Heart right ventricle (tissue), 16 donors: ENCODE measurements around the gene CTBP1. TPM values are rescaled to one million over a fixed set of nuclear protein-coding genes. Genes with fewer than 3 reads are reported as not detected.

Experiments used
- ATAC-seq, 8 donors: fragments of 200-7000 bp; cut with Tn5 transposase; one replicate each; pipeline ENCODE4 v1.9.1; 2020; ENCODE audit warnings: mild to moderate bottlenecking in 8 of 8, moderate library complexity in 8 of 8, moderate number of reproducible peaks in 1 of 8
- DNase-seq, 2 donors: peaks; one replicate each; pipeline ENCODE4 v3.0.0-alpha.2; 2020
- H3K27ac ChIP-seq, 10 donors: fragments of 200-600 bp; sonication (generic) in 2 of 10; one replicate each; pipeline versions ENCODE4 v1.5.0 to v1.8.0; 2020 to 2022; ENCODE audit warnings: mild to moderate bottlenecking in 3 of 10
- H3K27me3 ChIP-seq, 7 donors: fragments of 200-600 bp; one replicate each; pipeline ENCODE4 v1.8.0; 2021 to 2022; ENCODE audit warnings: mild to moderate bottlenecking in 2 of 7
- H3K36me3 ChIP-seq, 9 donors: fragments of 200-600 bp; sonication (generic) in 1 of 9; one replicate each; pipeline versions ENCODE4 v1.5.0 to v1.8.0; 2020 to 2022; ENCODE audit warnings: mild to moderate bottlenecking in 2 of 9
- H3K4me1 ChIP-seq, 9 donors: fragments of 200-600 bp; sonication (generic) in 1 of 9; one replicate each; pipeline versions ENCODE4 v1.5.0 to v1.8.0; 2020 to 2022; ENCODE audit warnings: mild to moderate bottlenecking in 4 of 9
- H3K4me3 ChIP-seq, 10 donors: fragments of 200-600 bp; sonication (generic) in 2 of 10; one replicate each; pipeline versions ENCODE4 v1.5.0 to v1.8.0; 2020 to 2022; ENCODE audit warnings: mild to moderate bottlenecking in 7 of 10, moderate library complexity in 2 of 10
- H3K9me3 ChIP-seq, 11 donors: fragments of 200-600 bp in 10 of 11; sonication (generic) in 2 of 11; one replicate each; pipeline versions ENCODE4 v1.5.0 to v1.8.0; 2013 to 2022; ENCODE audit warnings: mild to moderate bottlenecking in 2 of 11, control low read depth in 1 of 11, moderate library complexity in 1 of 11
- CTCF ChIP-seq, 9 donors: fragments of 200-600 bp; sonication (generic) in 2 of 9; IDR thresholded peaks; one replicate each; pipeline versions ENCODE4 v1.5.0 to v1.8.0; 2021 to 2022; ENCODE audit warnings: antibody characterized with exemption in 9 of 9, mild to moderate bottlenecking in 5 of 9, moderate library complexity in 1 of 9
- WGBS, 2 donors: extraction: QIAGEN DNeasy Blood & Tissue Kit; methylation state at CpG; one replicate each; pipeline ENCODE4 v1.1.7; 2013; ENCODE audit warnings: inconsistent platforms in 1 of 2; 5-methylcytosine and 5-hydroxymethylcytosine counted together
- intact Hi-C, 10 donors: fragments of 100-400 bp; cut with DNase I; formaldehyde crosslinking; loops; one replicate each; pipeline versions ENCODE4 v1.11.1 to v1.14.2; 2022
- polyA plus RNA-seq, 2 donors: library from polyadenylated mRNA; stranded (reverse); fragments of 200-250 nt; gene quantifications; one replicate each; pipeline ENCODE4 v1.2.3, GENCODE V29; 2013
- total RNA-seq, 10 donors: library from RNA; stranded (reverse); fragmentation: NEBNext Ultra II Directional in 3 of 10; extraction: Animal tissue kit (Norgen Biotek cat#: 25700) in 3 of 10; gene quantifications; one replicate each; pipeline versions ENCODE4 v1.2.1 to v1.2.4, GENCODE V29; 2021 to 2023
- donor health status: Arrhythmogenic right ventricular cardiomyopathy.
- donor health status: ischemic (EF 13 %, LVEDD 7.1; RV severe dilation, severe dysfunction).
- donor health status: healthy with polysubstance abuse.
- donor health status: DM: no; HTN: yes; CAD: no.
- donor health status: DM: no; HTN: no; CAD: no.
- donor health status: ischemic (EF 25% LVEDD 6.9; RV normal size, moderate dysfunction).
- donor health status: ischemic (EF 25% LVEDD 5.7; RV mildly dilated, moderate dysfunction).
- donor health status: healthy.
- donor health status: DM: yes; HTN: yes; CAD: no.
- donor health status: Ischemic cardiomyopathy.
- donor health status: ischemic (EF 35%, LVEDD 5.7; RV mildly dilated, moderate dysfunction).
- donor health status: nonischemic (EF 11% LVEDD 7.7; RV severe dilation, severe dysfunction).
- donor health status: DM: yes; HTN: yes; CAD: no.
- donor health status: PGD.
- donor health status: ischemic (EF 29% LVEDD 5.4; RV normal size, mild dysfunction).
- donor health status: nonischemic (EF 23%, LVEDD 6.1; RV moderate dilation, normal function).

The CTBP1 gene
- total and polyA plus RNA-seq, 12 donors, result 98.6 to 132 (median 121) TPM

GRCh38 chr4:1276984-1277383 is 28.1 kb upstream of the CTBP1 start:
- H3K36me3 ChIP-seq, result no peaks in the 10 kb centered on the region
- ATAC-seq, result no peak
- no peaks in the 10 kb centered on the region for H3K4me1 ChIP-seq
- no peak for DNase-seq
- TF ChIP-seq CTCF (IDR thresholded peaks at IDR 0.05), result no peak
- H3K4me3 ChIP-seq, result no peak overlapping the region
- intact Hi-C loops, result no loop called here
- H3K9me3 ChIP-seq, result no peaks in the 10 kb centered on the region
- WGBS, 2 donors, result 75 to 85% methylated on average over 2 of the region's 2 CpGs
- H3K27ac ChIP-seq, result no peak overlapping the region
- H3K27me3 ChIP-seq, result no peaks in the 10 kb centered on the region

GRCh38 chr4:1274871-1275270 is 25.9 kb upstream of the CTBP1 start:
- 79 to 87% methylated on average over 9 of the region's 9 CpGs for whole genome bisulfite sequencing, 2 donors
- DNase-seq, result no peak
- ATAC-seq, result no peak
- Histone ChIP-seq H3K4me3 (no peak overlapping the region), H3K9me3 (peaks cover 0 to 6% (median 0%) of the 10 kb centered on the region in 11 donors), H3K36me3 (no peaks in the 10 kb centered on the region), H3K27ac (peak overlapping the region in 1 of 10 donors; percentile 27), H3K27me3 (no peaks in the 10 kb centered on the region), H3K4me1 (no peaks in the 10 kb centered on the region)
- TF ChIP-seq CTCF (IDR thresholded peaks at IDR 0.05), result no peak
- intact Hi-C loops, result no loop called here

- Histone ChIP-seq H3K27ac (no peak overlapping the region), H3K4me1 (peaks cover 0 to 4% (median 0%) of the 10 kb centered on the region in 9 donors), H3K9me3 (peaks cover 0 to 31% (median 9%) of the 10 kb centered on the region in 11 donors), H3K27me3 (no peaks in the 10 kb centered on the region), H3K36me3 (no peaks in the 10 kb centered on the region), H3K4me3 (no peak overlapping the region)
- no peak for TF ChIP-seq CTCF (IDR thresholded peaks at IDR 0.05)
- intact Hi-C loops, result no loop called here
- ATAC-seq, result no peak
- no peak for DNase-seq
- WGBS, 2 donors, result 96% methylated on average over 5 of the region's 5 CpGs
These were observed 22.8 kb upstream of the CTBP1 start for GRCh38 chr4:1271686-1272085.

GRCh38 chr4:1269209-1269608 is 20.3 kb upstream of the CTBP1 start:
- no peak for DNase-seq
- H3K27ac ChIP-seq, result no peak overlapping the region
- intact Hi-C loops, result loop anchor here in 7 of 10 donors (2.0 to 5.0 kb wide), 3 partner anchors 102 to 137 kb away; no protein-coding TSS in a partner anchor
- H3K36me3 ChIP-seq, result no peaks in the 10 kb centered on the region
- ATAC-seq, result no peak
- no peak for TF ChIP-seq CTCF (IDR thresholded peaks at IDR 0.05)
- peaks cover 0 to 34% (median 9%) of the 10 kb centered on the region in 11 donors for H3K9me3 ChIP-seq
- H3K27me3 ChIP-seq, result no peaks in the 10 kb centered on the region
- peaks cover 0 to 4% (median 0%) of the 10 kb centered on the region in 9 donors for H3K4me1 ChIP-seq
- no peak overlapping the region for H3K4me3 ChIP-seq
